ENCODE measurements around the gene SMAD6. TPM values are rescaled to one million over a fixed set of nuclear protein-coding genes. Genes with fewer than 3 reads are reported as not detected.

The SMAD6 gene
- total and polyA plus RNA-seq, 10 of the 15 experiments (the other 5 are each of a cell fraction or from before 2014, with no cell fraction given): under 0.01 to 0.10 (median 0.03) TPM; not detected in 7

DNA sequence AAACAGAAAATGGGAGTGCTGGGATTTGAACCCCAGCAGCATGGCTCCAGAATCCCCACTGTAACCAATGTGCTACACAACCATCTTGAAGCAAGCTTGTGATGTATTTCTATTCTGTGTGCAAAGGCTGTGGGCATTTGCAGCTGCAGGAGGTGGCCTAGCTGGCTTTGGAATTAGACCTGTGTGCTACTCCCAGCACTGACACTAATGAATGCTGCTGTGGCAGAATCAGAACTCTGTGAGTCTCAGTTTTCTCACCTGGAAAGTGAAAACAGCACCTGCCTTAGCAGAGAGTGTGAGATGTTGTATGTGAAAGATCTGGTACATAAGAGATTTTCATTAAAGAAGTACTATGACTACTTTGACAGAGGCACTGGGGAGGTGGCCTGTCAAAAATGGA, 21.5 kb upstream of the SMAD6 start:
- Histone ChIP-seq H3K27me3 (replicated peaks in 1 of 2; ENCODE audit: control insufficient read depth in 2 of 2, insufficient read depth in 2 of 2, low read length in 1 of 2) (no peaks in the 10 kb centered on the region), H3K4me2 (ENCODE audit: control insufficient read depth, insufficient read depth) (no peak overlapping the region), H3K9ac (ENCODE audit: control insufficient read depth, insufficient read depth, low read length) (no peak overlapping the region), H2AFZ (ENCODE audit: control insufficient read depth, low read depth, low read length) (no peak overlapping the region), H3K4me1 (ENCODE audit: control insufficient read depth, insufficient read depth, low read length) (no peaks in the 10 kb centered on the region), H3K36me3 (ENCODE audit: control insufficient read depth in 2 of 2, insufficient read depth in 2 of 2, low read length in 1 of 2) (no peaks in the 10 kb centered on the region), H3K79me2 (ENCODE audit: control insufficient read depth, insufficient read depth, low read length) (no peaks in the 10 kb centered on the region), H3K27ac (ENCODE audit: control insufficient read depth, insufficient read depth) (no peak overlapping the region), H3K4me3 (no peak overlapping the region), H4K20me1 (ENCODE audit: control insufficient read depth, insufficient read depth) (no peaks in the 10 kb centered on the region), H3K9me3 (replicated peaks; ENCODE audit: control insufficient read depth, insufficient read depth, low read length) (no peaks in the 10 kb centered on the region; the same call in 1 of the 3 replicates)
- POLR2A ChIA-PET: no interaction called here
- SMC1A ChIA-PET (ENCODE audit: uncharacterized antibody, unreplicated experiment): interaction anchor here (0.6 kb wide), 1 partner anchor 34 kb away, joined by 3 read pairs; no protein-coding TSS in a partner anchor
- TF ChIP-seq TCF3 (IDR thresholded peaks at IDR 0.05; ENCODE audit: borderline replicate concordance, insufficient read depth, low read depth, low read length) (no peak), SMAD1 (IDR thresholded peaks at IDR 0.05; ENCODE audit: low read depth, partially characterized antibody) (no peak), HCFC1 (IDR thresholded peaks at IDR 0.05; ENCODE audit: low read length) (no peak), MXI1 (IDR thresholded peaks at IDR 0.05; ENCODE audit: low read depth, low read length) (no peak), EZH2 (IDR thresholded peaks at IDR 0.05; ENCODE audit: borderline replicate concordance, control insufficient read depth, low read depth, low read length) (no peak), KDM1A (IDR thresholded peaks at IDR 0.05; ENCODE audit: borderline replicate concordance) (no peak), ZNF384 (IDR thresholded peaks at IDR 0.05; ENCODE audit: borderline replicate concordance, low read depth, low read length) (no peak)
- BruUV-seq (replicated peaks): no TSS peak
- FAIRE-seq: no peak
- in situ Hi-C loops (cut with MboI): no loop called here
- no peak for DNase-seq (ENCODE audit: low read depth, low spot score)
- intact Hi-C loops (cut with micrococcal nuclease; ENCODE audit: unreplicated experiment): no loop called here
- no peak for ATAC-seq
- RAD21 ChIA-PET (ENCODE audit: unreplicated experiment): no interaction called here
- CTCF ChIA-PET: no interaction called here

DNA sequence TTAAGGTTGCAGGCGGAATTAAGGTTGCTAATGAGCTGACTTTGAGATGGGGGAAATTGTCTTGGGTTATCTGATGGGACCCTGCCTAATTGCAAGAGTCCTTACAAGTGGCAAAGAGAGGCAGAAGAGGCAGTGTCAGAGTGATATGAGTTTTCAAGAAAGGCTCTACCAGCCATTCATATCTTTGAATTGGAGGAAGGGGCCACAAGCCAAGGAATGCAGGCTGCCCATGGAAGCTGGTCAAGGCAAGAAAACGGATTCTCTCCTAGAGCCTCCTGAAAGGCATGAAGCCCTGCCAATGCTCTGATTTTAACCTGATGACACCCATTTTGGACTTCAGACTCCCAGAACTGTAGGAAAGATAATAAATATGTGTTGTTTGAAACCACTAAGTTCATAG, 20.6 kb upstream of the SMAD6 start:
- no peak overlapping the region for H3K9ac ChIP-seq (ENCODE audit: control insufficient read depth, insufficient read depth, low read length)
- no peak overlapping the region for H3K27ac ChIP-seq (ENCODE audit: control insufficient read depth, insufficient read depth)
- H3K27me3 ChIP-seq (replicated peaks in 1 of 2; ENCODE audit: control insufficient read depth in 2 of 2, insufficient read depth in 2 of 2, low read length in 1 of 2): no peaks in the 10 kb centered on the region
- DNase-seq (ENCODE audit: low read depth, low spot score) (no peak), ATAC-seq (no peak), FAIRE-seq (no peak)
- H3K36me3 ChIP-seq (ENCODE audit: control insufficient read depth in 2 of 2, insufficient read depth in 2 of 2, low read length in 1 of 2): no peaks in the 10 kb centered on the region
- POLR2A ChIA-PET: no interaction called here
- H3K4me3 ChIP-seq: no peak overlapping the region
- no peaks in the 10 kb centered on the region for H4K20me1 ChIP-seq (ENCODE audit: control insufficient read depth, insufficient read depth)
- RAD21 ChIA-PET (ENCODE audit: unreplicated experiment): no interaction called here
- H3K79me2 ChIP-seq (ENCODE audit: control insufficient read depth, insufficient read depth, low read length): no peaks in the 10 kb centered on the region
- no peak overlapping the region for H3K4me2 ChIP-seq (ENCODE audit: control insufficient read depth, insufficient read depth)
- CTCF ChIA-PET: no interaction called here
- H3K9me3 ChIP-seq (replicated peaks; ENCODE audit: control insufficient read depth, insufficient read depth, low read length): no peaks in the 10 kb centered on the region; the same call in 1 of the 3 replicates
- 28% methylated on average over 2 of the region's 2 CpGs for WGBS (ENCODE audit: insufficient coverage, insufficient replicate concordance, low lambda C conversion rate, missing lambda C conversion rate)
- in situ Hi-C loops (cut with MboI) (no loop called here), intact Hi-C loops (cut with micrococcal nuclease; ENCODE audit: unreplicated experiment) (no loop called here)
- no TSS peak for BruUV-seq (replicated peaks)
- no peak overlapping the region for H2AFZ ChIP-seq (ENCODE audit: control insufficient read depth, low read depth, low read length)
- H3K4me1 ChIP-seq (ENCODE audit: control insufficient read depth, insufficient read depth, low read length): no peaks in the 10 kb centered on the region
- SMC1A ChIA-PET (ENCODE audit: uncharacterized antibody, unreplicated experiment): no interaction called here
- TF ChIP-seq, protein P1, sequence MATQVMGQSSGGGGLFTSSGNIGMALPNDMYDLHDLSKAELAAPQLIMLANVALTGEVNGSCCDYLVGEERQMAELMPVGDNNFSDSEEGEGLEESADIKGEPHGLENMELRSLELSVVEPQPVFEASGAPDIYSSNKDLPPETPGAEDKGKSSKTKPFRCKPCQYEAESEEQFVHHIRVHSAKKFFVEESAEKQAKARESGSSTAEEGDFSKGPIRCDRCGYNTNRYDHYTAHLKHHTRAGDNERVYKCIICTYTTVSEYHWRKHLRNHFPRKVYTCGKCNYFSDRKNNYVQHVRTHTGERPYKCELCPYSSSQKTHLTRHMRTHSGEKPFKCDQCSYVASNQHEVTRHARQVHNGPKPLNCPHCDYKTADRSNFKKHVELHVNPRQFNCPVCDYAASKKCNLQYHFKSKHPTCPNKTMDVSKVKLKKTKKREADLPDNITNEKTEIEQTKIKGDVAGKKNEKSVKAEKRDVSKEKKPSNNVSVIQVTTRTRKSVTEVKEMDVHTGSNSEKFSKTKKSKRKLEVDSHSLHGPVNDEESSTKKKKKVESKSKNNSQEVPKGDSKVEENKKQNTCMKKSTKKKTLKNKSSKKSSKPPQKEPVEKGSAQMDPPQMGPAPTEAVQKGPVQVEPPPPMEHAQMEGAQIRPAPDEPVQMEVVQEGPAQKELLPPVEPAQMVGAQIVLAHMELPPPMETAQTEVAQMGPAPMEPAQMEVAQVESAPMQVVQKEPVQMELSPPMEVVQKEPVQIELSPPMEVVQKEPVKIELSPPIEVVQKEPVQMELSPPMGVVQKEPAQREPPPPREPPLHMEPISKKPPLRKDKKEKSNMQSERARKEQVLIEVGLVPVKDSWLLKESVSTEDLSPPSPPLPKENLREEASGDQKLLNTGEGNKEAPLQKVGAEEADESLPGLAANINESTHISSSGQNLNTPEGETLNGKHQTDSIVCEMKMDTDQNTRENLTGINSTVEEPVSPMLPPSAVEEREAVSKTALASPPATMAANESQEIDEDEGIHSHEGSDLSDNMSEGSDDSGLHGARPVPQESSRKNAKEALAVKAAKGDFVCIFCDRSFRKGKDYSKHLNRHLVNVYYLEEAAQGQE (IDR thresholded peaks at IDR 0.05; ENCODE audit: low read depth, low read length): no peak
- TF ChIP-seq CHD4 (IDR thresholded peaks at IDR 0.05) (no peak), NBN (IDR thresholded peaks at IDR 0.05) (no peak), POLR2AphosphoS2 (IDR thresholded peaks at IDR 0.05; ENCODE audit: low read depth, low read length) (no peak), ZNF384 (IDR thresholded peaks at IDR 0.05; ENCODE audit: borderline replicate concordance, low read depth, low read length) (no peak), ATF7 (IDR thresholded peaks at IDR 0.05; ENCODE audit: low read depth) (no peak), TBL1XR1 (IDR thresholded peaks at IDR 0.05; ENCODE audit: low read depth, low read length) (no peak), ZNF622 (IDR thresholded peaks at IDR 0.05) (no peak), TAF1 (IDR thresholded peaks at IDR 0.05; ENCODE audit: borderline replicate concordance, low read depth, low read length) (no peak), NR2F1 (conservative IDR thresholded peaks at IDR 0.05) (no peak), ZNF274 (IDR thresholded peaks at IDR 0.05; ENCODE audit: insufficient read depth, insufficient read length) (no peak), SREBF1 (IDR thresholded peaks at IDR 0.05; ENCODE audit: low read length) (no peak), SPI1 (IDR thresholded peaks at IDR 0.05; ENCODE audit: borderline replicate concordance, insufficient read depth, low read depth, low read length) (no peak)

Data from GM12878 (cell line).